Measurements from ENCODE around the gene UBIAD1. TPM values are rescaled to one million over a fixed set of nuclear protein-coding genes. Genes with fewer than 3 reads are reported as not detected.

The UBIAD1 gene
- 15.1 TPM for total RNA-seq

GRCh38 chr1:11272832-11273594 is at the start of gene UBIAD1:
TSS of gene UBIAD1 (plus strand) at chr1:11273198. CDS start at chr1:11273532, 334 bp downstream.

GRCh38 chr1:11262171-11263049 is 10.6 kb upstream of the UBIAD1 start, which contains the start of gene MTOR:
TSS of gene MTOR (minus strand) at chr1:11262551. CDS start at chr1:11259409, 3,142 bp downstream.

Small RNA genes within 50 kb of the gene (small RNA-seq; reads per million reads assigned to genes)
- not detected for gene RNU6-291P (ENCODE audit: low replicate concordance)
- not detected for gene RPL39P6 (ENCODE audit: low replicate concordance)

Other genes with a start within 250 kb of the UBIAD1 start
- not detected for gene MASP2, start 226.0 kb upstream of the UBIAD1 start, total RNA-seq
- gene SRM, start 213.2 kb upstream of the UBIAD1 start, total RNA-seq: 20.4 TPM
- 58.0 TPM for gene EXOSC10, start 173.3 kb upstream of the UBIAD1 start, total RNA-seq
- 0.35 TPM for gene ANGPTL7, start 83.8 kb upstream of the UBIAD1 start, total RNA-seq
- 44.6 TPM for gene MTOR, start 10.6 kb upstream of the UBIAD1 start, total RNA-seq
- gene DISP3, start 206.0 kb downstream of the UBIAD1 start, total RNA-seq: 0.93 TPM

Measured in metanephros (tissue), 2 donors.